ENCODE data around the gene MAGI3.

DNA sequence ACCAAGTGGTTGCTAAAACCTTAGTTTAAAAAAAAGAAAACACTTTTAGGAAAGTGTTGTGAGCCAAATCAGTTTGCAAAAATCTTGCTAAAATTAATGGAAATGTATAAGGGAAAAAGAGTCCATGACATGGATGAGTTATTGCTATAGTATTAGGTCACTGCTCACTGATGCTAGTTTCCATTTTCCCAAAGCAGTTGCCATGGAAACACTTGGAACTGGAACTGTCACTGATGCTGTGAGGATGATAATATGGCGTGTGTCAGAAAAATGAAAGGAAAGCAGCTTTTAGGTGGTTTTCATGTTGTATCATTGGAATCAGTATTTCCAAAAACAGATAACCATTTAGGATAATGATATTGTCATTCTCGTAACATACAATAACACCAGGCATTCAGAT, 264.6 kb downstream of the MAGI3 start:
- TF ChIP-seq GATA2 (IDR thresholded peaks at IDR 0.05; ENCODE audit: low read depth, low read length) (no peak), GATA3 (IDR thresholded peaks at IDR 0.05; ENCODE audit: low read depth, low read length) (no peak)
